GM19025 (cell line): ENCODE data around the gene DCST1.

Experiments used
- ATAC-seq: cut with Tn5 transposase; IDR thresholded peaks from one replicate; pipeline ENCODE4 v1.9.1; 2021; ENCODE audit warnings: mild to moderate bottlenecking, low read depth, moderate library complexity; ENCODE audit not compliant: unreplicated experiment

Gene DCST1

DNA sequence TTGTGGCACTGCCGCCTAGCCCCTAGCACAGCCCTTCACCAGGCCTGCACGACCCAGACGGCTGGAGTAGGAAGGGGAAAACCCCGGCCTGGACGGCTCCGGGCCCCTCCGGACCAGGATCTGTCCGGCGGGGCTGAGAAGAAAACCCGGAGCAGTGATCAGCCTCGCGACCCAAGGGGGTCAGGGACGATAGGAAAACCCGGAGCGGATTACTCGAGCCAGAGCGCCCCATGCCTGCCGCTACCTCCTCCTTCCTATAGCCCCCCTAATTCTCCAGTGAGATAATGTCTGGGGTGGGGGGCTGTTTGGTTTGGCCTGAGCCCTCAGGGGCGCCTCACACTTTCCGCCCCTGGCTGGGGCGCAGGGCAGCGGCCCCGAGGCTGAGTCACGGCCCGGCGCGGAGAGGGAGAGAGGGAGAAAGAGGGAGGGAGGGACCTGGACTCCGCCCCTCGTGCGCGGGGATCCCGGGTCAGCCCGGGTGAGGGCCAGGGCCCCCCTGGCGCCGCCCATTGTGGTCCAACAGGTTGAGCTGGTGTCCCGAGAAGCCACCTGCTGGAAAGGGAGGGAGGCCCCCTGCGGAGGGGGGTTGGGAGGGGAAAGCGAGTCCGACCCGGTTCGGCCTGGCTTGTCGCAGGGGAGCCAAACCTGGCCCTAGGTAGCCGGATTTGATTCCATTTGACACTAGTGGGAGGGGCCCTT is 32.7 kb upstream of the DCST1 start:
- ATAC-seq = peak; percentile 31

- ATAC-seq = no peak
These were observed 32.3 kb upstream of the DCST1 start for GRCh38 chr1:155001425-155001674.

GRCh38 chr1:155001675-155002463 is 31.8 kb upstream of the DCST1 start:
- ATAC-seq = peak; percentile 54

DNA sequence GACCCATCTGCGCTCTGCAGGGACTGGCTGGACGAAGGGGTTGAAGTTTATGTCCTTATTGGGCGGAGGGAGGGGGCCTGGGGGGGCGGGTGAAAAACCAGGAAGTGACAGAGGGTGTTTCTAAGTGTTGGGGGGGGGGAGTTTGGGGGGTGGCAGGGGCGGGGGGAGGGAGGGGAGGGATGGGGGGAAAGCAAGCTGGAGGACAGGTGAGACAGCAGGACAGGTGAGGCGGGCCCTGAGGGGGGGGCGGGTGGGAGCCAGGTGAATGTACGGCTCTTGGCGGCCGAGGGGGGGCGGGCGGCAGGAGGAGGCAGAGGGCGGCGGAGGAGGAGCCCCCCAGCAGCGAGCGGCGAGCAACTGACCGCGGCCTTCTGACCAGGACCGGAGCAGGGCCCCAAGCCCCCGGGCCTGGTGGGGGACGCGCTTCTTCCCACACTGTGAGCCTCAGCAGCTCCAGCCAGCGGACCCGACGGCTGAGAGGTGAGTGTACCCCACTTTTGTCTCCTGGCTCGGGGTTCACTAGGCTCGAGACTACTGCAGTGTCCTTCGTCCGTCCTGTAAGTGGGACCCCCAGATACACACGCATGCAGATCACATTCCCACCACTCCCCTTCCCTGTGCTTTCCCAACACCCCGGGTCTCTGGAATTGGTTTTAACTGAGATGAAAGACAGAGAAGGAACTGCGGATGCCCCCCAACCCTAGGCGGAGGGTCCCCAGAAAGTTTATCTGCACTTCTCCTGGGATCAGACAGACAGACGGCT is 31.0 kb upstream of the DCST1 start, which contains the start of gene ZBTB7B:
Gene ZBTB7B, plus strand, starts transcription at position 339 of the 763 bp plus-strand sequence. CDS start 11,859 bp downstream, outside the sequence.
- ATAC-seq = no peak

DNA sequence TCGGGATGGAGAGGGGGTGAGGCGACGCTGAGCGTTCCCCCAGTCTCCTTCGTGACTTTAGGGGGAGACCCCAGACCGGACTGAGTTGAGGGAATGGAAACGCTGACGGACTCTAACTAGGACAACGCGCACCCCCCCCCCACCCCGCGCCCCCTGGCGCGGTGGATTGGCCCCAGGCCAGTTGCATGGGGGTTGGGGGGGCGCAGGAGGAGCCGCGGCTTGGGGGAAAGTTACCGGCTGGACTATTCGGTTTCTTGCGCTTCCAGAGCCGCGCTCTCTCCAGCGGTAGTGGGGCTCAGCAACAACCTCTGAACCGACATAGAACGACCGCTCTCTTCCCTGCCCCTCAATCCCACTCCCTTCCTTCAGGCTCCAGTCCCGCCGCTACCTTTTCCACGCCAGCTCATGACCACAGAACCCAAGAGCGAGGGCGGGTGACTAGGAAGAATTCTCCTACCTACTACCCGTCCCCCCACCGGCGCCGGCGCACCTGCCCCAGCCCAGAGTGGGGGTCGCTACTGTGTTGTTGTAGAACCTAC is 30.3 kb upstream of the DCST1 start:
- no peak for ATAC-seq

- no peak for ATAC-seq
These were observed 29.8 kb upstream of the DCST1 start for GRCh38 chr1:155003766-155004351.

DNA sequence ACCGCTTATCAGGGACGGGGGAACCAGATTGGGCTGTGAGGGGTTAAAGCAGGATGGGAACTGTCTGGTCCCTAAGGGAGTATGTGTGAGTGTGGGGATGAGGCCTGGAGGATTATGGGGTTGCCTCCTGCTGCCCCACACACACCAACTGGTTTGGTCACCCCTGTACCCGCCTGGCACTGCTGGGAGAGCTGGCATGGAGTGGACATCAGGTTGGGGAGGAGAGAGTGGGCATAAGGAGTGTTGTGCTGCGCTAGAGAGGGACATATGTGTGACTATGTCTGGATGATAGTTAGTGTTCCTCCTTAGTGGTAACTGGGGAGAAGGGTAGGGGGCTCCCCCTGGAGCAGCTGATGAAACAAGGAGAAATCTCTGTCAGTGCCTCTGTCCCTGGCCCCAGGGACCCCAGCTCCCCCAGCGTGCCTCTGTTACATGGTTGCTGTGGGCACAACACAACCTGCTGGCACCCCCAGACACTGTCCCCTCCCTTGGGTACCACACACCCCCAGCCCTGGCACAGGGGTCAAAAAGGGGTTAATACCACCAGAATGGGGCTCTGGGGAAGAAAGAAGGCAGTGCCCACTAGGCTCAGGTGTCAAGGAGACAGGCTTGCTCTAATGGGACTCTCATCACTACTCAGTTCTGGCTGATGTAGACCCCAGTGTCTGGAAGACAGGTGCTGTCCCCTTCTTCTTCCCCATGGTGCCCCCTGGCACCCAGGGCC is 29.1 kb upstream of the DCST1 start:
- no peak for ATAC-seq

DNA sequence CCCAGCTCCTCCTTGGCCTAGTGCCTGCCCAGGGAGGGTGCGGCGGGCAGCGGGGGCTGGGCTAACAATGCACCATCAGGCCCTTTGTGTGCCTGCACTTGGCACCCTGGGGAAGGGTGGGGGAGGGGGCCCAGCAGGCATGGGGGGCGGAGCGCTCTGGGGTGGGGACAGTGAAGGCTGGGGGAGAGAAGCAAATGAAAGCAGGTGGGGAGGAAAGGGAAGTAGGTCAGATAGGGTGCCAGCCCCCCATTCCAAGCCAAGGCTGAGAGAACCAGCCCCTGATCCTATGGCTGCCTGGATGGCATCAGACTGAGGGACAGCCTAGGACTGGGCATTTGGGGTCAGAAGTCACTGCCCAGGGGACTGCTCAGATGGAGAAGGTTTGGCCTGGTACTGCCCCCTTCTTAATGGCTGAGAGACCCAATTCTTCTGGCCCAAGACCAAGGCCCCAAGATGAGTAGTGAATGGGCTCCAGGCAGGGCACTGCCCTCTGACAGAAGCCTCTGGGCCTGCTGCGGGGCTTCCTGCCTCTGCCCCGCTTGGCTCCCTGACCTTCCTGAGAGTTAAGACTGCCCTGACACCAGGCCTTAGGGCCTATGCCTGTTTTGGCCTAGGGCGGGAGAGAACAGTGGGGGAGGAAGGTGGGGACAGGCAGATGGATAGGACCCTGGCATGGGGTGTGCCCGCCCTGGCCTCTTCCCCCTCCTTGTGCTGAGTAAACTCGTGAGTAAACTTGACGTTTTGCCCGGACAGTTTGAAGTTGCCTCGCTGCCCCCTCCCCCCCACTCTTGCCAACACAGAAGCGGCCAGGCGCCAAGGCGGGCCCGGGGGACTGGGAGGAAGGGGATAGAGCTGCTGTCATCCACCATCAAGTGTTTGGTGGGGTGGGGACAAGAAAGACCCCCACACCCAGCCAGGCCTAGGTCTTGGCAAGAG is 28.3 kb upstream of the DCST1 start:
- no peak for ATAC-seq

- no peak for ATAC-seq
These were observed 27.0 kb upstream of the DCST1 start for GRCh38 chr1:155006601-155007101.

GRCh38 chr1:155007251-155007828 is 26.3 kb upstream of the DCST1 start:
- ATAC-seq = no peak

- ATAC-seq = no peak
These were observed 25.3 kb upstream of the DCST1 start for GRCh38 chr1:155008015-155008941.

DNA sequence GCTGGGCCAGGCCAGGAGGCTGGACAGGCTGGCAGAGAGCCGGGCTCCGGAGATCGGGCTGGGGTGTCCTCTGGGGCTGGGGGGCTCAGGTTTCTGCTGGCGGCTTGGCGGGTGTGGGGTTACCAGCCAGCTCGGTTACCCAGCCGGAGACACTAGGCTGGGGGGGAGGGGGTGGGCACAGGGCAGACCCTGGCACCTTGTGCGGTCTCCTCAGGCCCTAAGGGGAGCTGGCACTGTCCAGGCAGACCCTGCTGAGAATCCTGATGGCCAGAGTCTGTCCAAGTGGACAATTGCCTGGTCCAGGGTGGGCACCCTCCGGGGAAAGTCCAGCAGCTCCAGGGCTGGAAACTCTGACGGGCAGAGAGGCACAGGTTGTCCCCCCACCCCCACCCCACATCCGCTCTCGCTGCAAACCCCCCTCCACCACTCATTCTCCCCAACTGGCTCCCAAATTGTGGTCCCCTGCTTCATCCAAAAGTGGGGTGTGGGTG is 24.4 kb upstream of the DCST1 start:
- ATAC-seq = no peak

DNA sequence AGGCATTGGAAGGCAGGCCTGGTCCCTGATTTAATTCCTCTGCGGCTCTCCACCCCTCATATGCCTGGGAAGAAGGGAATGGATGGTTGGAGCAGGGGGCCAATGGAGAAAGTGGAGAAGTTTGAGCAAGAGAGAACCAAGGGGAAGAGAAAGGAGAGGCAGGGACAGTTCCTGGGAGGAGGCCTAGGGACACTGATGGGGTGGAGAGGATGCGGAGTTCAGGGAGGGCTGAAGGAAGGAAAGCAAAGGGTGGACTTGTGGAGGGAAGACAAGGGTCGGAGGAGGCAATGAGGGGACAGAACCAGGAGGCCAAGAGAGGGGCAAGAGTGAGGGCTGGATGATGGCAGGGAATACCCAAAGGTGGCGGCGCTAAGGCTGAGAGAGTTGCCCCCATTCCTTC is 23.9 kb upstream of the DCST1 start:
- ATAC-seq = no peak

DNA sequence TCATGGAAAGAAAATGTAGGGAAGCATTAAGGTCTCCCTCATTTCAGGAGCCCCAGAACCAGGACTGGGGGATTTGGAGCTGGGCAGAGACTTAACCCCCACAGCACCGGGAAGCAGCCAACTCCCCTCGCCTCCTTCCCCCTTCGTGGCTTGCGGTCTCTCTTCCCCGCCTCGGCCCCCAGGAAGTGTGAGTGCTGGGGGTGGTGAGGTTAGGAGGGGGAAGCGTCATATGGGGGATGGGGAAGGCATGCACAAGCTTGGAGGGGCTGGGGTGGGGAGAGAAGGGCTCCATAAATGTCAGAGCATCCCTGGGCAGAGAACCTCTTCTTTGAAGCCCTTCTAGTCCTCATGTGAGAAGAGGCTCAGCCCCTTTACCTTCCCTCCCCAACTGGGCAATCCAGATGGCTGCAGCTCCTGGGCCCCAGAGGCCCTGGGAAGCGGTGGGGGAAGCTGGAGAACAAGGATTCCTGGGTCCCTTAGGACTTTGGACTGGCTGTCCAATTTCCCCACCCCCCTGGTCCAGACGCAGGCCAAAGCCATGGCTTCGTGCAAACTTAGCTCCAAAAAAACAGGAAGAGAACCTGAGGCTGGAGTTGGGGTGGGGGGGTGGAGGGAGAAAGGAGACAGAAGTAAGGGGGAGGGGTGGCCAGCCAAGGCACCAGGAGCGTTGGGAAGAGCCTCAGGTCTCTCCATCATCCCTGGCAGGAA is 23.3 kb upstream of the DCST1 start:
- ATAC-seq = no peak

DNA sequence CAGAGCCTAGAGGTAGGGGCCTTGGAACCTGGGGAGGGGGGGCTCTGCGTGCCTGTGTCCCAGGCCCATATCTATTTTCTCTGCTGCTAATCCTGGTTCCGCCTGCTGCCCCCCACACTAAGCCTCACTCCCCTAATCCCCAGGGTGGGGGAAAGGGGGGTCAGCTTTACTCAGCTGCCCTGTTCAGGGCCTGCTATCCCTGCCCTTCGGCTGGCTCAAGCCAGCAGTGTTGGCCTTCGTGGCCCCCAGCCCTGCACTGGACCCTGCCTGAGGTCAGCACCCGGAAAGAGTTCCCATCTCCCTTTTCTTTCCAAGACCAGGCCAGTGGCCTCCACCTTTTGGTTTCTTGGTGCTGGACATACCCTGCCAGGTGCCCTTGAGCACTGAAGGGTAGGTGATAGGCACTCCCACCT is 22.6 kb upstream of the DCST1 start:
- ATAC-seq = no peak

- ATAC-seq = no peak
These were observed 22.1 kb upstream of the DCST1 start for GRCh38 chr1:155011437-155012025.
